Tibial nerve (tissue), 3 donors: ENCODE results near the gene C14orf180.

ENCODE experiments used
- CTCF ChIP-seq, 5 experiments: fragments of 200-600 bp in 3 of 5; fragments of 450-650 bp in 2 of 5; sonication (generic) in 3 of 5; IDR thresholded peaks; one replicate each; pipeline ENCODE4 v1.5.1; 2016 to 2019; ENCODE audit warnings: antibody characterized with exemption in 5 of 5, mild to moderate bottlenecking in 3 of 5, moderate library complexity in 2 of 5
- POLR2A ChIP-seq, 2 donors: fragments of 450-650 bp; IDR thresholded peaks; one replicate each; pipeline ENCODE4 v1.6.1; 2017; ENCODE audit warnings: antibody characterized with exemption in 2 of 2, mild to moderate bottlenecking in 2 of 2, moderate library complexity in 2 of 2

DNA sequence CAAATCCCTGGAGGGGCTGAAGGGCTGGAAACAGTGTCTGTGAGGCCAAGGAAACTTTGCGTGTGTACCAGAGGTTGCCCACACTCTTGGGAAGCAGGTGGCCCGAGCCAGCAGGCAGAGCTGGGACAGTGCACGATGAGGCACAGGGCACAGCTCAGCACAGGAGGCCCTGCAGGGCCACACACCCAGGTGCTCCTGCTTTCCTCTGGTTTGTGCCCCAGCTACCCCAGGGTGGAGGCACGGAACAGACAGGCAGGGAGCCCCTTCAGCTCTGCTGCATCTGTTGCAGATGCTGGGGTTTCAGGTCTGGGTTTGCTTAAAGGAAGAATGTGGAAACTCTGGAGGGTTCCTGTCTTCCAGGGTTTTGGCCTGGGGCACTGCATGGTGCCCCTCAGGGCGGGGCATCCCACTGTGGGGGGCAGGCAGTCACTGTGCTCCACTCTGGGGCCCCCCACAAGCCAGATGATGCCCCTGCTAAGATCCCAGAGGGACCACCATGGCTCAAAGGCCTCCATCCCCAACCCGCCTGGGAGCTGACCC, 16.4 kb downstream of the C14orf180 start:
- TF ChIP-seq CTCF (IDR thresholded peaks at IDR 0.05) (no peak), POLR2A (IDR thresholded peaks at IDR 0.05) (no peak)
